ENCODE data around the gene C19orf53. TPM values are rescaled to one million over a fixed set of nuclear protein-coding genes. Genes with fewer than 3 reads are reported as not detected.

The C19orf53 gene
- total and polyA plus RNA-seq, 2 of the 13 experiments (the other 11 are each of a cell fraction or from before 2014, with no cell fraction given): 129 to 130 TPM

DNA sequence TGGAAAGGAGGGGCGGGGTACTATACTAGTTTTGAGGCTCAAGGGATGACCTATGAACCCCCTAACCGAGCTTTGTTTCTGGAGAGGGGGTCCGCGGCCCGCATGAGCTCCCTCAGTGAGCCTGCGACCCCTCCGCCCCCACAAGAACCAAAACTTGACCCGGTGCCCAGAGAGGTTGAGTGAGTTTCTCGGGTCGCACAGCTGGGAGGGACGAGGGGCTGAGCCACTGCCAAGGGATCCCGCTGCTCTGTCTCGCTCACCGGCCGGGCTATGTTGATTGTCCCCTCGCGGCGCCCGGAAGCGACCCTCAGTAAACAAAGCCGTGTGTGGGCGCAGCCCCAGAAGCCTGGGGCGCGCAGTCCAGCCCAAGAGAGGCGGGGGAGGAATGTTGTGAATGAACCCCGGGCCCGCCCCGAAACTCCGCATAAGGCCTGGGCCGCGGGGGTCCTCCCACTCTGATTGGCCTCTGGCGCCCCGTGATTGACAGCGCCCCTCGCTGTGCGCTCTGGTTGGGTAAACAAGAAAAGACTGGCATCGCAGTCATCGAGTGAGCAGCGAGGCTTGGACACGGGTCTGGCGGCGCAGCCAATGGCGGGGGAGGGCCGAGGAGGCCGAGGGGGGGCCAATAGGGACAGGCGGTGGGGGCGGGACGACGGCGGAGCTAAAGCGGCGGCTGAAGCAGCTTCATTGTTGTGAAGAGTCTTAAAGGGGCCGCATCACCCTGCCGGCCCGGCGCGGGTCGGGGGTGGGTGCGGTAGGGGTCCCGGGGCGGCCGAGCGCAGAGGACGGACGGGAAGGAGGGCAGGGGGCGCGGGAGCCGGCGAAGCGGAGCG is 20.7 kb downstream of the C19orf53 start, which contains the start of gene ZSWIM4 (continued):
- no peak for TF ChIP-seq NR1H2 (CRISPR knock-in tag; IDR thresholded peaks at IDR 0.05; ENCODE audit: borderline replicate concordance, low read depth)
- TF ChIP-seq, protein P1, sequence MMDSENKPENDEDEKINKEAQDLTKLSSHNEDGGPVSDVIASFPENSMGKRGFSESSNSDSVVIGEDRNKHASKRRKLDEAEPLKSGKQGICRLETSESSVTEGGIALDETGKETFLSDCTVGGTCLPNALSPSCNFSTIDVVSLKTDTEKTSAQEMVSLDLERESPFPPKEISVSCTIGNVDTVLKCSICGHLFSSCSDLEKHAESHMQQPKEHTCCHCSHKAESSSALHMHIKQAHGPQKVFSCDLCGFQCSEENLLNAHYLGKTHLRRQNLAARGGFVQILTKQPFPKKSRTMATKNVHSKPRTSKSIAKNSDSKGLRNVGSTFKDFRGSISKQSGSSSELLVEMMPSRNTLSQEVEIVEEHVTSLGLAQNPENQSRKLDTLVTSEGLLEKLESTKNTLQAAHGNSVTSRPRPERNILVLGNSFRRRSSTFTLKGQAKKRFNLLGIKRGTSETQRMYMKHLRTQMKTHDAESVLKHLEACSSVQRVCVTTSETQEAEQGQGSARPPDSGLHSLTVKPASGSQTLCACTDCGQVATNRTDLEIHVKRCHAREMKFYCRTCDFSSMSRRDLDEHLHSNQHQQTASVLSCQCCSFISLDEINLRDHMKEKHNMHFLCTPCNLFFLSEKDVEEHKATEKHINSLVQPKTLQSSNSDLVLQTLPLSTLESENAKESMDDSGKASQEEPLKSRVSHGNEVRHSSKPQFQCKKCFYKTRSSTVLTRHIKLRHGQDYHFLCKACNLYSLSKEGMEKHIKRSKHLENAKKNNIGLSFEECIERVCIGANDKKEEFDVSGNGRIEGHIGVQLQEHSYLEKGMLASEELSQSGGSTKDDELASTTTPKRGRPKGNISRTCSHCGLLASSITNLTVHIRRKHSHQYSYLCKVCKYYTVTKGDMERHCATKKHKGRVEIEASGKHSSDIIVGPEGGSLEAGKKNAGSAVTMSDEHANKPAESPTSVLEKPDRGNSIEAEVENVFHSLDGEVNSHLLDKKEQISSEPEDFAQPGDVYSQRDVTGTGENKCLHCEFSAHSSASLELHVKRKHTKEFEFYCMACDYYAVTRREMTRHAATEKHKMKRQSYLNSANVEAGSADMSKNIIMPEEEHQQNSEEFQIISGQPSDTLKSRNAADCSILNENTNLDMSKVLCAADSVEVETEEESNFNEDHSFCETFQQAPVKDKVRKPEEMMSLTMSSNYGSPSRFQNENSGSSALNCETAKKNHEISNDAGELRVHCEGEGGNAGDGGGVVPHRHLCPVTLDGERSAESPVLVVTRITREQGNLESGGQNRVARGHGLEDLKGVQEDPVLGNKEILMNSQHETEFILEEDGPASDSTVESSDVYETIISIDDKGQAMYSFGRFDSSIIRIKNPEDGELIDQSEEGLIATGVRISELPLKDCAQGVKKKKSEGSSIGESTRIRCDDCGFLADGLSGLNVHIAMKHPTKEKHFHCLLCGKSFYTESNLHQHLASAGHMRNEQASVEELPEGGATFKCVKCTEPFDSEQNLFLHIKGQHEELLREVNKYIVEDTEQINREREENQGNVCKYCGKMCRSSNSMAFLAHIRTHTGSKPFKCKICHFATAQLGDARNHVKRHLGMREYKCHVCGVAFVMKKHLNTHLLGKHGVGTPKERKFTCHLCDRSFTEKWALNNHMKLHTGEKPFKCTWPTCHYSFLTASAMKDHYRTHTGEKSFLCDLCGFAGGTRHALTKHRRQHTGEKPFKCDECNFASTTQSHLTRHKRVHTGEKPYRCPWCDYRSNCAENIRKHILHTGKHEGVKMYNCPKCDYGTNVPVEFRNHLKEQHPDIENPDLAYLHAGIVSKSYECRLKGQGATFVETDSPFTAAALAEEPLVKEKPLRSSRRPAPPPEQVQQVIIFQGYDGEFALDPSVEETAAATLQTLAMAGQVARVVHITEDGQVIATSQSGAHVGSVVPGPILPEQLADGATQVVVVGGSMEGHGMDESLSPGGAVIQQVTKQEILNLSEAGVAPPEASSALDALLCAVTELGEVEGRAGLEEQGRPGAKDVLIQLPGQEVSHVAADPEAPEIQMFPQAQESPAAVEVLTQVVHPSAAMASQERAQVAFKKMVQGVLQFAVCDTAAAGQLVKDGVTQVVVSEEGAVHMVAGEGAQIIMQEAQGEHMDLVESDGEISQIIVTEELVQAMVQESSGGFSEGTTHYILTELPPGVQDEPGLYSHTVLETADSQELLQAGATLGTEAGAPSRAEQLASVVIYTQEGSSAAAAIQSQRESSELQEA (CRISPR knock-in tag; IDR thresholded peaks at IDR 0.05; ENCODE audit: not compliant biosample characterization): no peak
- TF ChIP-seq ZNF574 (CRISPR knock-in tag; IDR thresholded peaks at IDR 0.05): peak; percentile 17; the same call in 1 of the 2 replicates
- no peak for TF ChIP-seq HIC2 (CRISPR knock-in tag; IDR thresholded peaks at IDR 0.05; ENCODE audit: low read depth)
- TF ChIP-seq FOSL1 (CRISPR knock-in tag; IDR thresholded peaks at IDR 0.05; ENCODE audit: borderline replicate concordance): no peak
- no peak for TF ChIP-seq HMG20A (CRISPR knock-in tag; IDR thresholded peaks at IDR 0.05; ENCODE audit: borderline replicate concordance)
- TF ChIP-seq REPIN1 (CRISPR knock-in tag; IDR thresholded peaks at IDR 0.05; ENCODE audit: borderline replicate concordance, low read depth): no peak
- TF ChIP-seq KDM5B (CRISPR knock-in tag; IDR thresholded peaks at IDR 0.05; ENCODE audit: borderline replicate concordance): peak; percentile 37; the same call in 1 of the 2 replicates
- no peak for TF ChIP-seq NCOA2 (CRISPR knock-in tag; IDR thresholded peaks at IDR 0.05)
- TF ChIP-seq, protein P2, sequence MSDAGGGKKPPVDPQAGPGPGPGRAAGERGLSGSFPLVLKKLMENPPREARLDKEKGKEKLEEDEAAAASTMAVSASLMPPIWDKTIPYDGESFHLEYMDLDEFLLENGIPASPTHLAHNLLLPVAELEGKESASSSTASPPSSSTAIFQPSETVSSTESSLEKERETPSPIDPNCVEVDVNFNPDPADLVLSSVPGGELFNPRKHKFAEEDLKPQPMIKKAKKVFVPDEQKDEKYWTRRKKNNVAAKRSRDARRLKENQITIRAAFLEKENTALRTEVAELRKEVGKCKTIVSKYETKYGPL (CRISPR knock-in tag; IDR thresholded peaks at IDR 0.05): no peak
- no peak for TF ChIP-seq ATF7-NPFF (CRISPR knock-in tag; IDR thresholded peaks at IDR 0.05; ENCODE audit: low read depth)
- TF ChIP-seq HDAC1 (CRISPR knock-in tag; IDR thresholded peaks at IDR 0.05): peak; percentile 68; the same call in 1 of the 2 replicates
- TF ChIP-seq PLRG1 (conservative IDR thresholded peaks at IDR 0.05): no peak
- no peak for TF ChIP-seq ZNF816 (CRISPR knock-in tag; IDR thresholded peaks at IDR 0.05; ENCODE audit: borderline replicate concordance)
- TF ChIP-seq IKZF1 (IDR thresholded peaks at IDR 0.05): no peak

All from HepG2 (cell line).